DMS153 treated with DMSO at 0.1 percent for 48 hours (cell line): ENCODE data around the gene SSH3.
A peak's percentile ranks its signal among the peaks of the same experiment; 100 is the strongest.

Source experiments
- DNase-seq: peaks from one replicate; lab custom pipeline; 2025; ENCODE audit not compliant: unreplicated experiment; lab: John Stamatoyannopoulos, UW

Gene SSH3

GRCh38 chr11:67268081-67268961 lies 35.0 kb upstream of the SSH3 start:
- no peak for DNase-seq

- no peak for DNase-seq
These were observed 34.4 kb upstream of the SSH3 start for GRCh38 chr11:67268962-67269268.

GRCh38 chr11:67269401-67270255 lies 33.7 kb upstream of the SSH3 start:
- DNase-seq, result no peak

- DNase-seq, result no peak
These were observed 32.8 kb upstream of the SSH3 start for GRCh38 chr11:67270256-67271204.

- DNase-seq, result no peak
These were observed 32.2 kb upstream of the SSH3 start for GRCh38 chr11:67271205-67271540.

- DNase-seq, result peak; percentile 90
These were observed 31.6 kb upstream of the SSH3 start for GRCh38 chr11:67271541-67272284.

GRCh38 chr11:67272327-67273259 lies 30.7 kb upstream of the SSH3 start:
- DNase-seq, result no peak

- DNase-seq, result no peak
These were observed 29.9 kb upstream of the SSH3 start for GRCh38 chr11:67273260-67273990.

- DNase-seq, result no peak
These were observed 28.3 kb upstream of the SSH3 start for GRCh38 chr11:67274768-67275605.

- no peak for DNase-seq
These were observed 27.5 kb upstream of the SSH3 start for GRCh38 chr11:67275606-67276409.

GRCh38 chr11:67276781-67277230 lies 26.5 kb upstream of the SSH3 start:
- no peak for DNase-seq

- peak; percentile 89 for DNase-seq
These were observed 25.9 kb upstream of the SSH3 start for GRCh38 chr11:67277231-67277961.

- no peak for DNase-seq
These were observed 25.0 kb upstream of the SSH3 start for GRCh38 chr11:67278135-67278938.

- DNase-seq, result no peak
These were observed 24.3 kb upstream of the SSH3 start for GRCh38 chr11:67278939-67279588.
